ENCODE results near the gene TAS2R10.
A peak's percentile ranks its signal among the peaks of the same experiment; 100 is the strongest.
"Not testable (repeated sequence)": the region's sequence is repeated elsewhere in the genome, so short reads cannot be mapped to it uniquely, and the experiment has no call there.

Gene TAS2R10

GRCh38 chr12:10826258-10826657 lies at the start of gene TAS2R10:
TAS2R10 (minus strand) TSS chr12:10826358; CDS start chr12:10826269, 89 bp downstream.
- DNase-seq (ENCODE audit: low read depth in 2 of 2): no peak

- DNase-seq (ENCODE audit: low read depth in 2 of 2): peak in 1 of 2 experiments; percentile 3
These were observed 47.2 kb upstream of the TAS2R10 start for GRCh38 chr12:10873378-10873777.

- DNase-seq (ENCODE audit: low read depth in 2 of 2): no peak
These were observed 41.2 kb upstream of the TAS2R10 start for GRCh38 chr12:10867381-10867780.

- no peak for DNase-seq (ENCODE audit: low read depth in 2 of 2)
These were observed 37.5 kb upstream of the TAS2R10 start for GRCh38 chr12:10863512-10864218.

- DNase-seq (ENCODE audit: low read depth in 2 of 2): no peak
These were observed 35.2 kb upstream of the TAS2R10 start for GRCh38 chr12:10861366-10861765.

GRCh38 chr12:10855807-10856206 lies 29.6 kb upstream of the TAS2R10 start:
- DNase-seq (ENCODE audit: low read depth in 2 of 2): no peak

GRCh38 chr12:10853776-10854175 lies 27.6 kb upstream of the TAS2R10 start:
- no peak for DNase-seq (ENCODE audit: low read depth in 2 of 2)

- DNase-seq (ENCODE audit: low read depth in 2 of 2): no peak
These were observed 25.2 kb upstream of the TAS2R10 start for GRCh38 chr12:10851243-10851858.

- no peak for DNase-seq (ENCODE audit: low read depth in 2 of 2)
These were observed 23.3 kb upstream of the TAS2R10 start, which contains the start of gene PRR4 for GRCh38 chr12:10849425-10849878. PRR4 (minus strand) TSS chr12:10849475; CDS start chr12:10849437, 38 bp downstream.

GRCh38 chr12:10847744-10848143 lies 21.6 kb upstream of the TAS2R10 start:
- DNase-seq (ENCODE audit: low read depth in 2 of 2): no peak

- no peak for DNase-seq (ENCODE audit: low read depth in 2 of 2)
These were observed 16.7 kb upstream of the TAS2R10 start for GRCh38 chr12:10842862-10843261.

GRCh38 chr12:10838461-10838860 lies 12.3 kb upstream of the TAS2R10 start:
- no peak for DNase-seq (ENCODE audit: low read depth in 2 of 2)

GRCh38 chr12:10829994-10830393 lies 3.8 kb upstream of the TAS2R10 start:
- DNase-seq (ENCODE audit: low read depth in 2 of 2): peak in 1 of 2 experiments; percentile 3

GRCh38 chr12:10824957-10825356 lies 1.2 kb downstream of the TAS2R10 start:
- DNase-seq (ENCODE audit: low read depth in 2 of 2): no peak

GRCh38 chr12:10811883-10812536 lies 14.1 kb downstream of the TAS2R10 start:
- DNase-seq (ENCODE audit: low read depth in 2 of 2): no peak

- DNase-seq (ENCODE audit: low read depth in 2 of 2): no peak
These were observed 16.1 kb downstream of the TAS2R10 start, which contains the start of gene TAS2R9 for GRCh38 chr12:10810068-10810467. TAS2R9 (minus strand) TSS chr12:10810168; CDS start chr12:10810075, 93 bp downstream.

- DNase-seq (ENCODE audit: low read depth in 2 of 2): no peak
These were observed 19.0 kb downstream of the TAS2R10 start, which contains the start of gene TAS2R8 for GRCh38 chr12:10807186-10807585. TAS2R8 (minus strand) TSS chr12:10807286; CDS start chr12:10806980, 306 bp downstream.

- DNase-seq (ENCODE audit: low read depth in 2 of 2): no peak
These were observed 23.6 kb downstream of the TAS2R10 start, which contains the start of gene TAS2R7 for GRCh38 chr12:10802587-10802986. TAS2R7 (minus strand) TSS chr12:10802627; CDS start chr12:10802570, 57 bp downstream.

- DNase-seq (ENCODE audit: low read depth in 2 of 2): no peak
These were observed 24.4 kb downstream of the TAS2R10 start for GRCh38 chr12:10801741-10802140.

- DNase-seq (ENCODE audit: low read depth in 2 of 2): no peak
These were observed 31.9 kb downstream of the TAS2R10 start for GRCh38 chr12:10794222-10794621.

GRCh38 chr12:10791769-10792168 lies 34.4 kb downstream of the TAS2R10 start:
- DNase-seq (ENCODE audit: low read depth in 2 of 2): not testable (repeated sequence)

GRCh38 chr12:10783252-10783651 lies 42.9 kb downstream of the TAS2R10 start:
- no peak for DNase-seq (ENCODE audit: low read depth in 2 of 2)
